ENCODE measurements around the gene CPZ.

Gene CPZ

GRCh38 chr4:8592366-8593263 is at the start of gene CPZ:
Gene CPZ, plus strand, starts transcription at chr4:8592765. Its CDS starts 69 bp downstream, at chr4:8592834.
- in situ Hi-C loops (cut with HindIII; ENCODE audit: low sequenced_read_pairs), result no loop called here

- in situ Hi-C loops (cut with HindIII; ENCODE audit: low sequenced_read_pairs), result no loop called here
Measured at GRCh38 chr4:8542776-8543525, 49.6 kb upstream of the CPZ start.

- in situ Hi-C loops (cut with HindIII; ENCODE audit: low sequenced_read_pairs), result no loop called here
Measured at GRCh38 chr4:8543623-8544022, 48.9 kb upstream of the CPZ start.

GRCh38 chr4:8544282-8544681 is 48.3 kb upstream of the CPZ start:
- in situ Hi-C loops (cut with HindIII; ENCODE audit: low sequenced_read_pairs), result no loop called here

- in situ Hi-C loops (cut with HindIII; ENCODE audit: low sequenced_read_pairs), result no loop called here
Measured at GRCh38 chr4:8544741-8545438, 47.7 kb upstream of the CPZ start.

GRCh38 chr4:8545439-8545765 is 47.2 kb upstream of the CPZ start:
- in situ Hi-C loops (cut with HindIII; ENCODE audit: low sequenced_read_pairs), result no loop called here

GRCh38 chr4:8546766-8547107 is 45.8 kb upstream of the CPZ start:
- in situ Hi-C loops (cut with HindIII; ENCODE audit: low sequenced_read_pairs), result no loop called here

- in situ Hi-C loops (cut with HindIII; ENCODE audit: low sequenced_read_pairs), result no loop called here
Measured at GRCh38 chr4:8547108-8547911, 45.3 kb upstream of the CPZ start.

GRCh38 chr4:8547912-8548730 is 44.4 kb upstream of the CPZ start:
- in situ Hi-C loops (cut with HindIII; ENCODE audit: low sequenced_read_pairs), result no loop called here

- in situ Hi-C loops (cut with HindIII; ENCODE audit: low sequenced_read_pairs), result no loop called here
Measured at GRCh38 chr4:8548731-8549351, 43.7 kb upstream of the CPZ start.

GRCh38 chr4:8549352-8549931 is 43.1 kb upstream of the CPZ start:
- in situ Hi-C loops (cut with HindIII; ENCODE audit: low sequenced_read_pairs), result no loop called here

GRCh38 chr4:8550691-8551090 is 41.9 kb upstream of the CPZ start:
- in situ Hi-C loops (cut with HindIII; ENCODE audit: low sequenced_read_pairs), result no loop called here

- in situ Hi-C loops (cut with HindIII; ENCODE audit: low sequenced_read_pairs), result no loop called here
Measured at GRCh38 chr4:8552024-8552423, 40.5 kb upstream of the CPZ start.

GRCh38 chr4:8552581-8553205 is 39.9 kb upstream of the CPZ start:
- in situ Hi-C loops (cut with HindIII; ENCODE audit: low sequenced_read_pairs), result no loop called here

- in situ Hi-C loops (cut with HindIII; ENCODE audit: low sequenced_read_pairs), result no loop called here
Measured at GRCh38 chr4:8553216-8553615, 39.3 kb upstream of the CPZ start.

- in situ Hi-C loops (cut with HindIII; ENCODE audit: low sequenced_read_pairs), result no loop called here
Measured at GRCh38 chr4:8553991-8554405, 38.6 kb upstream of the CPZ start.

GRCh38 chr4:8554555-8555100 is 37.9 kb upstream of the CPZ start:
- in situ Hi-C loops (cut with HindIII; ENCODE audit: low sequenced_read_pairs), result no loop called here

GRCh38 chr4:8555716-8556115 is 36.8 kb upstream of the CPZ start:
- in situ Hi-C loops (cut with HindIII; ENCODE audit: low sequenced_read_pairs), result no loop called here
